Measurements from ENCODE around the gene SCFD2.

- TF ChIP-seq EZH2 (IDR thresholded peaks at IDR 0.05; ENCODE audit: insufficient read depth, low read length) (no peak), CTCF (IDR thresholded peaks at IDR 0.05; ENCODE audit: insufficient read depth, low read depth, low read length) (no peak)
Measured at GRCh38 chr4:53315300-53315699, 50.6 kb downstream of the SCFD2 start.

All from astrocyte (in vitro differentiated cells and primary cell).